Breast epithelium (tissue), 4 donors: ENCODE results near the gene NUP210L. TPM values are rescaled to one million over a fixed set of nuclear protein-coding genes. Genes with fewer than 3 reads are reported as not detected.
"Not testable (repeated sequence)": the region's sequence is repeated elsewhere in the genome, so short reads cannot be mapped to it uniquely, and the experiment has no call there.

Source experiments
- DNase-seq, 2 donors: peaks; one replicate each; pipeline ENCODE4 v3.0.0-alpha.2; 2019; ENCODE audit warnings: low spot score in 2 of 2
- H3K27ac ChIP-seq, 2 donors: fragments of 200-600 bp; sonication (generic) in 1 of 2; one replicate each; pipeline ENCODE4 v1.5.1; 2016 to 2019; ENCODE audit warnings: mild to moderate bottlenecking in 1 of 2
- H3K27me3 ChIP-seq, 2 donors: fragments of 200-600 bp; sonication (generic) in 1 of 2; one replicate each; pipeline versions ENCODE4 v1.5.1 to v1.6.0; 2017 to 2019; ENCODE audit warnings: control low read depth in 1 of 2, mild to moderate bottlenecking in 1 of 2
- H3K36me3 ChIP-seq: fragments of 200-600 bp; one replicate; pipeline ENCODE4 v1.5.1; 2019
- H3K4me1 ChIP-seq, 2 donors: fragments of 200-600 bp; sonication (generic); one replicate each; pipeline ENCODE4 v1.5.1; 2016 to 2019; ENCODE audit warnings: control low read depth in 1 of 2
- H3K4me3 ChIP-seq, 3 donors: fragments of 200-600 bp; sonication (generic); 1 replicate in 2 of 3; 2 replicates in 1 of 3; pipeline ENCODE4 v1.5.1; 2016 to 2019; ENCODE audit warnings: mild to moderate bottlenecking in 3 of 3, moderate library complexity in 2 of 3
- H3K9me3 ChIP-seq, 2 donors: fragments of 200-600 bp; sonication (generic) in 1 of 2; one replicate each; pipeline ENCODE4 v1.5.1; 2016 to 2019; ENCODE audit warnings: control low read depth in 1 of 2
- CTCF ChIP-seq, 3 donors: fragments of 450-650 bp; IDR thresholded peaks; one replicate each; pipeline ENCODE4 v1.5.1; 2016 to 2017; ENCODE audit warnings: antibody characterized with exemption in 3 of 3, mild to moderate bottlenecking in 3 of 3, moderate library complexity in 3 of 3
- POLR2A ChIP-seq: fragments of 450-650 bp; IDR thresholded peaks from one replicate; pipeline ENCODE4 v1.6.1; 2016; ENCODE audit warnings: antibody characterized with exemption, mild to moderate bottlenecking, moderate library complexity
- POLR2AphosphoS5 ChIP-seq, 3 donors: sonication (generic); formaldehyde crosslinking; IDR thresholded peaks; one replicate each; pipeline ENCODE4 v1.6.1; 2017; ENCODE audit warnings: antibody characterized with exemption in 3 of 3
- intact Hi-C: fragments of 100-400 bp; cut with DNase I; formaldehyde crosslinking; loops from one replicate; pipeline ENCODE4 v1.15.1; 2023; ENCODE audit warnings: low total_unique reads
- total RNA-seq, 3 donors: library from RNA; depleted of rRNA; stranded (reverse); fragments of >200 nt; gene quantifications; one replicate each; pipeline ENCODE4 v1.1.0, GENCODE V29; 2016

The NUP210L gene
- total RNA-seq, 3 donors from 2014 or later, result under 0.01 TPM; not detected in 2

- no peak for TF ChIP-seq POLR2A
- TF ChIP-seq POLR2AphosphoS5 (IDR thresholded peaks at IDR 0.05), result no peak
- no peak for TF ChIP-seq CTCF (IDR thresholded peaks at IDR 0.05)
- intact Hi-C loops, result no loop called here
- H3K4me1 ChIP-seq, result no peaks in the 10 kb centered on the region
- H3K4me3 ChIP-seq, result no peak overlapping the region
- DNase-seq, result no peak
- no peak overlapping the region for H3K27ac ChIP-seq
- no peaks in the 10 kb centered on the region for H3K36me3 ChIP-seq
- H3K27me3 ChIP-seq, result no peaks in the 10 kb centered on the region
- H3K9me3 ChIP-seq, result no peaks in the 10 kb centered on the region
Measured at GRCh38 chr1:154117642-154118041, 37.2 kb downstream of the NUP210L start.

- H3K9me3 ChIP-seq, result no peaks in the 10 kb centered on the region
- H3K36me3 ChIP-seq, result no peaks in the 10 kb centered on the region
- no peak overlapping the region for H3K4me3 ChIP-seq
- no peak overlapping the region for H3K27ac ChIP-seq
- intact Hi-C loops, result no loop called here
- TF ChIP-seq POLR2A, result no peak
- H3K4me1 ChIP-seq, result no peaks in the 10 kb centered on the region
- DNase-seq, result no peak
- H3K27me3 ChIP-seq, result no peaks in the 10 kb centered on the region
Measured at GRCh38 chr1:154115180-154115579, 39.7 kb downstream of the NUP210L start.

GRCh38 chr1:154104433-154105082 is 50.3 kb downstream of the NUP210L start:
- Histone ChIP-seq H3K4me1 (no peaks in the 10 kb centered on the region), H3K36me3 (no peaks in the 10 kb centered on the region), H3K4me3 (no peak overlapping the region), H3K27ac (no peak overlapping the region), H3K9me3 (no peaks in the 10 kb centered on the region), H3K27me3 (no peaks in the 10 kb centered on the region)
- TF ChIP-seq CTCF (IDR thresholded peaks at IDR 0.05) (no peak), POLR2A (no peak), POLR2AphosphoS5 (IDR thresholded peaks at IDR 0.05) (no peak)
- intact Hi-C loops, result no loop called here
- no peak for DNase-seq

- H3K4me3 ChIP-seq, intact Hi-C loops: not testable (repeated sequence)
Measured at GRCh38 chr1:154100141-154100540, 54.7 kb downstream of the NUP210L start.

GRCh38 chr1:154097873-154098272 is 57.0 kb downstream of the NUP210L start:
- Histone ChIP-seq H3K4me3 (no peak overlapping the region), H3K27me3 (no peaks in the 10 kb centered on the region), H3K9me3 (no peaks in the 10 kb centered on the region), H3K27ac (no peak overlapping the region), H3K36me3 (no peaks in the 10 kb centered on the region), H3K4me1 (no peaks in the 10 kb centered on the region)
- no peak for TF ChIP-seq CTCF (IDR thresholded peaks at IDR 0.05)
- no peak for TF ChIP-seq POLR2A
- TF ChIP-seq POLR2AphosphoS5 (IDR thresholded peaks at IDR 0.05), result no peak
- DNase-seq, result no peak
- intact Hi-C loops, result no loop called here

More at GRCh38 chr1:154100141-154100540, 54.7 kb downstream of the NUP210L start:
- not testable (repeated sequence) for H3K4me1 ChIP-seq, H3K27me3 ChIP-seq, H3K36me3 ChIP-seq, DNase-seq, H3K27ac ChIP-seq, H3K9me3 ChIP-seq

- H3K4me1 ChIP-seq, result no peaks in the 10 kb centered on the region
- no peaks in the 10 kb centered on the region for H3K36me3 ChIP-seq
- H3K27ac ChIP-seq, result no peak overlapping the region
- no peak overlapping the region for H3K4me3 ChIP-seq
- no peaks in the 10 kb centered on the region for H3K9me3 ChIP-seq
- intact Hi-C loops, result no loop called here
- DNase-seq, result no peak
- TF ChIP-seq CTCF (IDR thresholded peaks at IDR 0.05) (no peak), POLR2A (no peak), POLR2AphosphoS5 (IDR thresholded peaks at IDR 0.05) (no peak)
- H3K27me3 ChIP-seq, result no peaks in the 10 kb centered on the region
Measured at GRCh38 chr1:154095456-154096060, 59.3 kb downstream of the NUP210L start.
